K562 treated with DMSO at 1 percent for 24 hours (cell line): Measurements from ENCODE around the gene JHY. TPM values are rescaled to one million over a fixed set of nuclear protein-coding genes. Genes with fewer than 3 reads are reported as not detected.

Experiments
- total RNA-seq: library from RNA; unstranded; fragments of 300-600 nt; gene quantifications from 2 replicates; pipeline ENCODE4 v1.2.3, GENCODE V29; 2022; ENCODE audit warnings: low read depth; ENCODE audit not compliant: insufficient read depth

The JHY gene
- total RNA-seq = not detected in 2 replicates

DNA sequence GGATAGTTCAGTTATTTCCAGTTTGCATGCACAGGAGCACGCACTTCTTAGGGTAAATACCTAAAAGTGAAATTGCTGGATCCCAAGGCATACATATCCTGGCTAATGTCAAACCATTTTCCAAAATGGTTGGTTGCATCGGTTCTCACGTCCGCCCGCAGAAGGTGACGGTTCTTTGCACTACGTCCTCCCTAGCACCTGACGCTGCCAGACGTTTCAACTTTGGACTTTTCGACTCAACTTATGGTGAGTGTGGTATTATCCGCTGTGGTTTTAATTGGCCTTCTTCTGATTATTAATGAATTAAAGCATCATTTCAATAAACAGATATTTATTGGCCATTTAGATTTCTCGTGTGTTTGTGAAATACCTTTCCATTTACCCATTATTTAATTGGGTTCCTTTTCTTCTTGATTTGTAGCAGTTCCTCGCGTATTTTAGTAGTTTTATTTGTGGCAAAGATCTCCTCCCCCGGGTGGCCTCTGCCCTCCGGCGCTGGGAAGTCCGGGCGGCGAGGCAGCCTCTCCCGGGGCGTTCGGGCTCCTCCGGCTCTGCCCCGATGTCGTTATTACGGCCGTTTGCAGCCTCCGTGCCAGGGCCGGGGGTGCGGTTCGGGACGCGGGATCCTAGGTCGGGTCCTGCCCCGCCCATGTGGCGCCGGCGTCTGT, at the start of gene JHY:
Gene JHY (plus strand): TSS at position 571 of the 668 bp plus-strand sequence. CDS start 3,091 bp downstream, outside the sequence.

DNA sequence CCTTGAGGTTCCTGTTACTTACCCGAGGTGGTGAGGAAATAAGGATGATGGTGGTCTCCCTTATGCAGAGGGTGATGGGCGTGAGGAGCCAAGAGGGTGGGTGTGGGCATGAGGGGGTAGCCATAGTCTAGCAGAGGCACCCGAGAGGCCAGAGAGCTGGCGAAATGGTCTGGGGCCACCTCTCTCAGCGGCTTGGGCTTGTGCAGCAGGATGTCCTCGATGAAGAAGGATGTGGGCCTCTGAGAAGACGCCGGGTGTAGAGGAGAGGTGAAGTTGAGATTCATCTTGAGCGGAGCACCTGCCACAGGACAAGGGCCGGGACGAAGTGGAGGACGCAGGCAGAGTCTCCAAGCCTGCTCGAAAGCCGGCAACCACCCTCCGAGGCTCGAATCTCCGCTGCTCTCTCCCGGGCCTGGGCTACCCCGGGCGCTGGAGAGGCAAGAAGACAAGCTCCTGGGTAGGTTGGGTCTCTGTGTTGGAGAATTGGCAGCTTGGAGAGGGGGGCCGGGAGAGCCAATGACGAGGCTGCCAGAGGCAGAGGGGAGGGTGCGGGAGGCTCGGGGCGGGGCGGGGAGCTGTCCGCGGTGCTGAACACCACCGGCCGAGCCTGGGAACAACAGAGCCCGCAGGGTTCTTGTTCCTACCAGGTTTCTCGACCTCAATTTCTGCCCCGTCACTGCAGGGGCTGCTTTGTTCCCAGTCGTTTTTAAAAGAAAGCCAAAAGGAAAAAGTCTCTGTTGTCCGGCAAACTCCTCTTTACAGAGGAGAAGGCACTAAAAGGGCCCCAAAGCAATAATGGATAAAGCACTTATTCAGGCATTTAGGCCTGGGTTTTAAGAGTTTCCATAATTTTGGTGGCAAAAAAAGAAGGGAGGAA, 99.1 kb downstream of the JHY start, which contains the start of gene BSX:
Gene BSX (minus strand): TSS at position 447 of the 877 bp plus-strand sequence. CDS start 163 bp downstream, at position 284.

Other genes with a start within 250 kb of the JHY start
- gene UBASH3B, start 227.0 kb upstream of the JHY start, total RNA-seq = not detected in 2 replicates
- not detected in 2 replicates for gene CRTAM, start 44.3 kb upstream of the JHY start, total RNA-seq
- gene BSX, start 99.1 kb downstream of the JHY start, total RNA-seq = not detected in 2 replicates
- gene HSPA8, start 179.4 kb downstream of the JHY start, total RNA-seq = 951 and 978 TPM in 2 replicates